ENCODE data around the gene DTNBP1.

Gene DTNBP1

GRCh38 chr6:15507221-15507620 lies 155.6 kb downstream of the DTNBP1 start:
- Histone ChIP-seq H3K36me3 (peaks cover 33% of the 10 kb centered on the region), H3K4me3 (ENCODE audit: low read depth, low read length) (no peak overlapping the region), H3K4me1 (peaks cover 14% of the 10 kb centered on the region), H3K27me3 (no peaks in the 10 kb centered on the region), H3K9me3 (no peaks in the 10 kb centered on the region)
- no peak for DNase-seq
- TF ChIP-seq CTCF (IDR thresholded peaks at IDR 0.05; ENCODE audit: low read depth, low read length), result no peak

GRCh38 chr6:15506066-15506465 lies 156.8 kb downstream of the DTNBP1 start:
- Histone ChIP-seq H3K9me3 (no peaks in the 10 kb centered on the region), H3K4me3 (ENCODE audit: low read depth, low read length) (no peak overlapping the region), H3K4me1 (peaks cover 14% of the 10 kb centered on the region), H3K27me3 (no peaks in the 10 kb centered on the region), H3K36me3 (peaks cover 33% of the 10 kb centered on the region)
- DNase-seq, result no peak
- TF ChIP-seq CTCF (IDR thresholded peaks at IDR 0.05; ENCODE audit: low read depth, low read length), result no peak

- H3K36me3 ChIP-seq, result peaks cover 35% of the 10 kb centered on the region
- no peaks in the 10 kb centered on the region for H3K9me3 ChIP-seq
- H3K4me3 ChIP-seq (ENCODE audit: low read depth, low read length), result peak overlapping the region; percentile 3
- H3K4me1 ChIP-seq, result peaks cover 14% of the 10 kb centered on the region
- H3K27me3 ChIP-seq, result no peaks in the 10 kb centered on the region
- no peak for TF ChIP-seq CTCF (IDR thresholded peaks at IDR 0.05; ENCODE audit: low read depth, low read length)
- no peak for DNase-seq
Observed at GRCh38 chr6:15505463-15505918, 157.3 kb downstream of the DTNBP1 start.

- H3K9me3 ChIP-seq, result no peaks in the 10 kb centered on the region
- peak overlapping the region; percentile 3 for H3K4me3 ChIP-seq (ENCODE audit: low read depth, low read length)
- peak; percentile 62 for DNase-seq
- H3K4me1 ChIP-seq, result peaks cover 14% of the 10 kb centered on the region
- H3K36me3 ChIP-seq, result peaks cover 35% of the 10 kb centered on the region
- 0 out of 2 replicates have a peak, but pooled peaks have one; percentile 10 for TF ChIP-seq CTCF (IDR thresholded peaks at IDR 0.05; ENCODE audit: low read depth, low read length)
- no peaks in the 10 kb centered on the region for H3K27me3 ChIP-seq
Observed at GRCh38 chr6:15504581-15505350, 158.1 kb downstream of the DTNBP1 start.

GRCh38 chr6:15504040-15504495 lies 158.8 kb downstream of the DTNBP1 start:
- no peak overlapping the region for H3K4me3 ChIP-seq (ENCODE audit: low read depth, low read length)
- H3K4me1 ChIP-seq, result peaks cover 14% of the 10 kb centered on the region
- no peak for TF ChIP-seq CTCF (IDR thresholded peaks at IDR 0.05; ENCODE audit: low read depth, low read length)
- H3K9me3 ChIP-seq, result no peaks in the 10 kb centered on the region
- peaks cover 31% of the 10 kb centered on the region for H3K36me3 ChIP-seq
- no peak for DNase-seq
- H3K27me3 ChIP-seq, result no peaks in the 10 kb centered on the region

- H3K36me3 ChIP-seq, result peaks cover 35% of the 10 kb centered on the region
- peaks cover 14% of the 10 kb centered on the region for H3K4me1 ChIP-seq
Observed at GRCh38 chr6:15503346-15503680, 159.5 kb downstream of the DTNBP1 start.

More at GRCh38 chr6:15503346-15503680, 159.5 kb downstream of the DTNBP1 start:
- no peaks in the 10 kb centered on the region for H3K27me3 ChIP-seq
- H3K9me3 ChIP-seq, result no peaks in the 10 kb centered on the region
- no peak for TF ChIP-seq CTCF (IDR thresholded peaks at IDR 0.05; ENCODE audit: low read depth, low read length)
- no peak overlapping the region for H3K4me3 ChIP-seq (ENCODE audit: low read depth, low read length)
- DNase-seq, result no peak
